NCI-H128 (cell line): Measurements from ENCODE around the gene STK31.
"Not testable (repeated sequence)": the region's sequence is repeated elsewhere in the genome, so short reads cannot be mapped to it uniquely, and the experiment has no call there.

ENCODE experiments used
- DNase-seq: peaks from one replicate; lab custom pipeline; 2025; ENCODE audit not compliant: unreplicated experiment; lab: John Stamatoyannopoulos, UW

Gene STK31

GRCh38 chr7:23710000-23710399 lies at the start of gene STK31:
Gene STK31 (plus strand): TSS chr7:23710219. CDS start chr7:23710286, 67 bp downstream.
- no peak for DNase-seq

- no peak for DNase-seq
Observed at GRCh38 chr7:23661385-23661784, 48.6 kb upstream of the STK31 start.

GRCh38 chr7:23662124-23662983 lies 47.7 kb upstream of the STK31 start:
- DNase-seq, result no peak

GRCh38 chr7:23662984-23663313 lies 47.1 kb upstream of the STK31 start:
- DNase-seq, result no peak

GRCh38 chr7:23664122-23664521 lies 45.9 kb upstream of the STK31 start:
- no peak for DNase-seq

DNA sequence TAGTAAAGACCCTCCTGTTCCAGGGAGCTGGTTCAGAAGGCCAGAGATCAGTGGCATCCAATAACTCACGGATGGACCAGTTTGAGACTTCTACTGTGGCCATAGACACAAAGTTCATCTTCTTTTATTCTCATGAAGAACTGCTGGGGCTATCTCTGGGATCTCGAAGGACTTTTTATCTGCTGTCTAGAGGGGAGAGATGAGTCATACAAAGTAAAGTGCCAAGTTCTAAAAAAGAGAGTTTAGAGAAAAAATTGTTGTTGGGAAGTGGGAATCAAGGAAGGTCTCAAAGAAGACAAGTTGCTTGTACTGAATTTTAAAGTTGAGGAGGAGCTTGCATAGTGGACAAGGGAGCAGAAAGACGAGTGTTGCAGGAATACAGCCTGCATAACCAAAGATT lies 38.0 kb upstream of the STK31 start:
- no peak for DNase-seq

- peak; percentile 55 for DNase-seq
Observed at GRCh38 chr7:23679898-23680413, 30.1 kb upstream of the STK31 start, which contains the start of gene FAM221A. Gene FAM221A (plus strand): TSS chr7:23680199. CDS start chr7:23680219, 20 bp downstream.

GRCh38 chr7:23680414-23681405 lies 29.3 kb upstream of the STK31 start:
- peak; percentile 39 for DNase-seq

DNA sequence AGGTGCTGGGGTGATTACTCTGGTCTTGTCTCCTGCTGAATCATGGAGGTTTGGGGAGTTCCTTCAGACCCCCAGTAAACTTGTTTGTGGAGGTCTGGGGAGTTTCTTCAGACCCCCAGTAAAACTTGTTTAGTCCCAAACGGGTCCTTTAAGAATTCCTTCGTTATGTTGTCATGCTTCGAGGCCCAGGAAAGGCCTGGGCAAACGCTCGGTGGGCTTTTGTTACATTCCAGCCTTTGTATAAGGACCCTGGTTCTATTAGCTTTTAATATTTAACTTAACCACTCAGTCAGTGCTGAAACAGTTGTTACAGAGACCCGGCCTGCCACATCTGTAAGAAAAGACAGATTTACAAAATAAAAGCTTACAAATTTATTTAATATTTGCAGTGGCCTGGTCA lies 26.0 kb upstream of the STK31 start:
- not testable (repeated sequence) for DNase-seq

DNA sequence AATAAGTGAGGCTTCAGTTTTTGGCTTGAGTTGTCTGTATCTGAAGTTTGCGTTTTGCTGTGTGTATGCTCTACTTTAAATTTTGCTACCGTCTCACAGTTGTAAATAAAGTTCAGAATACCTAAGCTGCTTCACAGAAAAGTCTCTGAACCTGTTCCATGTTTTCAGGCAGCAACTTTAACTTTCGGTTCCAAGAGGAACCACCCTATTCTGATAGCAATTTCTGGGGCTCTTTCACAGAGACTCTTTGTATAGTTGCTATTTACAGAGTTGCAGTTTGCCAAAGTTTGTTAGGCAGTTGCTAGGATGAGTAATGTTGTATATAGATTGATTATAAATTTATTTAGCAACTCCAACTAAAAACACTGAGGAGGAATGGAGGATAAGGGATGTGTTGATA lies 24.3 kb upstream of the STK31 start:
- DNase-seq, result no peak

GRCh38 chr7:23687011-23687410 lies 23.0 kb upstream of the STK31 start:
- DNase-seq, result no peak

- DNase-seq, result no peak
Observed at GRCh38 chr7:23689165-23689564, 20.9 kb upstream of the STK31 start.

DNA sequence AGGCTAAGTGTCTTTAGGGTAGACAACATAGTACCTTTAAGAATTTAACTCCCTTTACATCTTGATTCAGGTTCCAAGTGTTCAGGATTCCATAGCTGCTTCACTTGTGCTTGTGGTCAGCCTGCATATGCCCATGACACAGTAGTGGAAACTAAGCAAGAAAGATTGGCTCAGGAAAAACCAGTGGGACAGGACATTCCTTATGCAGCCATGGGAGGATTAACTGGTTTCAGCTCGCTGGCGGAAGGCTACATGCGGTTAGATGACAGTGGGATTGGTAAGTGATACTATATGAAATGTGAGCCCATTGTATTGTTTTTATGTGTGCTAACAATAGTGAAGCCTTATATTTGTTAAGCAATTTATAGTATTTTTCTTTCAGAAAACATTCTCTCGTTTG lies 18.7 kb upstream of the STK31 start:
- DNase-seq, result no peak

- no peak for DNase-seq
Observed at GRCh38 chr7:23693224-23693623, 16.8 kb upstream of the STK31 start.

GRCh38 chr7:23696916-23697441 lies 13.0 kb upstream of the STK31 start:
- DNase-seq, result no peak

GRCh38 chr7:23698822-23699221 lies 11.2 kb upstream of the STK31 start:
- no peak for DNase-seq

GRCh38 chr7:23700046-23700445 lies 10.0 kb upstream of the STK31 start:
- DNase-seq, result no peak

GRCh38 chr7:23709081-23709750 lies 803 bp upstream of the STK31 start:
- DNase-seq, result no peak

GRCh38 chr7:23712368-23713284 lies 2.6 kb downstream of the STK31 start:
- no peak for DNase-seq
